Measurements from ENCODE around the gene GSTO1. TPM values are rescaled to one million over a fixed set of nuclear protein-coding genes. Genes with fewer than 3 reads are reported as not detected.

GSTO1 gene
- total and polyA plus RNA-seq, 9 of the 15 experiments (the other 6 are each of a cell fraction or from before 2014, with no cell fraction given): 136 to 592 (median 237) TPM

GRCh38 chr10:104260775-104261115, 6.1 kb downstream of the GSTO1 start (continued):
- no peak for TF ChIP-seq MEF2A (IDR thresholded peaks at IDR 0.05; ENCODE audit: control insufficient read depth, low read depth, low read length)
- no peak for TF ChIP-seq RBBP5 (IDR thresholded peaks at IDR 0.05; ENCODE audit: borderline replicate concordance, insufficient read depth, low read length, poor library complexity, severe bottlenecking)
- TF ChIP-seq FOS (IDR thresholded peaks at IDR 0.05; ENCODE audit: extremely low read depth, insufficient read length): peak; percentile 37
- TF ChIP-seq MED1 (CRISPR knock-in tag; IDR thresholded peaks at IDR 0.05; ENCODE audit: borderline replicate concordance): no peak
- peak; percentile 75; the same call in 1 of the 2 replicates for TF ChIP-seq JUN (IDR thresholded peaks at IDR 0.05; ENCODE audit: borderline replicate concordance, low read depth, low read length)
- no peak for TF ChIP-seq JUN (CRISPR knock-in tag; IDR thresholded peaks at IDR 0.05; ENCODE audit: borderline replicate concordance)
- TF ChIP-seq BMI1 (IDR thresholded peaks at IDR 0.05; ENCODE audit: low read length): no peak
- no peak for TF ChIP-seq HNRNPK (IDR thresholded peaks at IDR 0.05; ENCODE audit: low read depth, low read length, poor library complexity, severe bottlenecking)
- TF ChIP-seq ZMIZ1 (IDR thresholded peaks at IDR 0.05; ENCODE audit: low read depth in 2 of 2, low read length in 2 of 2): no peak
- peak; percentile 91 for TF ChIP-seq FOSL1 (tag; conservative IDR thresholded peaks at IDR 0.05)
- TF ChIP-seq GTF2A2 (tag; IDR thresholded peaks at IDR 0.05): no peak
- no peak for TF ChIP-seq ZEB2 (IDR thresholded peaks at IDR 0.05)
- TF ChIP-seq, protein P1, sequence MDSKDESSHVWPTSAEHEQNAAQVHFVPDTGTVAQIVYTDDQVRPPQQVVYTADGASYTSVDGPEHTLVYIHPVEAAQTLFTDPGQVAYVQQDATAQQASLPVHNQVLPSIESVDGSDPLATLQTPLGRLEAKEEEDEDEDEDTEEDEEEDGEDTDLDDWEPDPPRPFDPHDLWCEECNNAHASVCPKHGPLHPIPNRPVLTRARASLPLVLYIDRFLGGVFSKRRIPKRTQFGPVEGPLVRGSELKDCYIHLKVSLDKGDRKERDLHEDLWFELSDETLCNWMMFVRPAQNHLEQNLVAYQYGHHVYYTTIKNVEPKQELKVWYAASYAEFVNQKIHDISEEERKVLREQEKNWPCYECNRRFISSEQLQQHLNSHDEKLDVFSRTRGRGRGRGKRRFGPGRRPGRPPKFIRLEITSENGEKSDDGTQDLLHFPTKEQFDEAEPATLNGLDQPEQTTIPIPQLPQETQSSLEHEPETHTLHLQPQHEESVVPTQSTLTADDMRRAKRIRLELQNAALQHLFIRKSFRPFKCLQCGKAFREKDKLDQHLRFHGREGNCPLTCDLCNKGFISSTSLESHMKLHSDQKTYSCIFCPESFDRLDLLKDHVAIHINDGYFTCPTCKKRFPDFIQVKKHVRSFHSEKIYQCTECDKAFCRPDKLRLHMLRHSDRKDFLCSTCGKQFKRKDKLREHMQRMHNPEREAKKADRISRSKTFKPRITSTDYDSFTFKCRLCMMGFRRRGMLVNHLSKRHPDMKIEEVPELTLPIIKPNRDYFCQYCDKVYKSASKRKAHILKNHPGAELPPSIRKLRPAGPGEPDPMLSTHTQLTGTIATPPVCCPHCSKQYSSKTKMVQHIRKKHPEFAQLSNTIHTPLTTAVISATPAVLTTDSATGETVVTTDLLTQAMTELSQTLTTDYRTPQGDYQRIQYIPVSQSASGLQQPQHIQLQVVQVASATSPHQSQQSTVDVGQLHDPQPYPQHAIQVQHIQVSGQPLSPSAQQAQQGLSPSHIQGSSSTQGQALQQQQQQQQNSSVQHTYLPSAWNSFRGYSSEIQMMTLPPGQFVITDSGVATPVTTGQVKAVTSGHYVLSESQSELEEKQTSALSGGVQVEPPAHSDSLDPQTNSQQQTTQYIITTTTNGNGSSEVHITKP (IDR thresholded peaks at IDR 0.05; ENCODE audit: partially characterized antibody): peak; percentile 18
- TF ChIP-seq TRIM24 (IDR thresholded peaks at IDR 0.05): peak; percentile 44 to 46; a peak in 1 of 4 replicates
- no peak for TF ChIP-seq ZNF696 (CRISPR knock-in tag; conservative IDR thresholded peaks at IDR 0.05)
- TF ChIP-seq, protein P2, sequence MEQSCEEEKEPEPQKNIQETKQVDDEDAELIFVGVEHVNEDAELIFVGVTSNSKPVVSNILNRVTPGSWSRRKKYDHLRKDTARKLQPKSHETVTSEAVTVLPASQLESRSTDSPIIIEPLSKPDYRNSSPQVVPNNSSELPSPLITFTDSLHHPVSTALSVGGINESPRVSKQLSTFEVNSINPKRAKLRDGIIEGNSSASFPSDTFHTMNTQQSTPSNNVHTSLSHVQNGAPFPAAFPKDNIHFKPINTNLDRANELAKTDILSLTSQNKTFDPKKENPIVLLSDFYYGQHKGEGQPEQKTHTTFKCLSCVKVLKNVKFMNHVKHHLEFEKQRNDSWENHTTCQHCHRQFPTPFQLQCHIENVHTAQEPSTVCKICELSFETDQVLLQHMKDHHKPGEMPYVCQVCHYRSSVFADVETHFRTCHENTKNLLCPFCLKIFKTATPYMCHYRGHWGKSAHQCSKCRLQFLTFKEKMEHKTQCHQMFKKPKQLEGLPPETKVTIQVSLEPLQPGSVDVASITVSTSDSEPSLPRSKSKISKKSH (CRISPR knock-in tag; IDR thresholded peaks at IDR 0.05): no peak
- no peak for TF ChIP-seq TCF7L2 (IDR thresholded peaks at IDR 0.05; ENCODE audit: low read depth, low read length)
- no peak for TF ChIP-seq ZFP1 (CRISPR knock-in tag; IDR thresholded peaks at IDR 0.05)
- peak; percentile 95 for TF ChIP-seq JUND (IDR thresholded peaks at IDR 0.05; ENCODE audit: borderline replicate concordance, low read depth, low read length)
- peak; percentile 88; the same call in 2 of the 3 replicates for TF ChIP-seq JUND (tag; IDR thresholded peaks at IDR 0.05; ENCODE audit: borderline replicate concordance, low read depth, low read length)
- TF ChIP-seq FOXJ3 (CRISPR knock-in tag; IDR thresholded peaks at IDR 0.05): no peak
- no peak for TF ChIP-seq CEBPB (tag; IDR thresholded peaks at IDR 0.05)
